H1 (cell line): Measurements from ENCODE around the gene NUP210L.

ENCODE experiments used
- ASH2L ChIP-seq: fragments of 200-600, 300-600 bp; sonication (generic); IDR thresholded peaks from one replicate; pipeline ENCODE4 v1.7.1; 2017; ENCODE audit warnings: low read length
- BRCA1 ChIP-seq: IDR thresholded peaks from 2 replicates; pipeline ENCODE4 v1.6.1; 2012; ENCODE audit warnings: low read depth, low read length, improper control_type of control experiment
- CTCF ChIP-seq, 3 experiments: IDR thresholded peaks; 1 replicate in 2 of 3; 2 replicates in 1 of 3; pipeline versions ENCODE4 v1.5.1 to v1.6.1; 2011; ENCODE audit warnings: low read length in 3 of 3, mild to moderate bottlenecking in 3 of 3, inconsistent platforms in 2 of 3, low read depth in 1 of 3, moderate library complexity in 1 of 3; ENCODE audit not compliant: insufficient read depth in 1 of 3; ENCODE audit errors: control extremely low read depth in 1 of 3
- RAD21 ChIP-seq, 2 experiments: IDR thresholded peaks in 1 of 2; conservative IDR thresholded peaks in 1 of 2; 2 replicates each; pipeline ENCODE4 v1.6.1; 2011; ENCODE audit warnings: low read depth in 2 of 2, low read length in 2 of 2, improper control_type of control experiment in 1 of 2, inconsistent platforms in 1 of 2, mild to moderate bottlenecking in 1 of 2, moderate library complexity in 1 of 2

- TF ChIP-seq RAD21 (IDR thresholded peaks at IDR 0.05 in 1 of 2, conservative IDR thresholded peaks at IDR 0.05 in 1 of 2; ENCODE audit: low read depth in 2 of 2, low read length in 2 of 2): no peak
- TF ChIP-seq CTCF (IDR thresholded peaks at IDR 0.05; ENCODE audit: control extremely low read depth in 1 of 3, insufficient read depth in 1 of 3, low read depth in 1 of 3, low read length in 3 of 3): no peak
- no peak for TF ChIP-seq ASH2L
- no peak for TF ChIP-seq BRCA1
Measured at GRCh38 chr1:154179946-154180687, 25.2 kb upstream of the NUP210L start.
